BLaER1 (cell line): ENCODE data around the gene EYA4.

Experiments
- H3K27ac ChIP-seq: shearing (Covaris generic); formaldehyde crosslinking; 2 replicates; pipeline ENCODE4 v1.8.1; 2022
- H3K27me3 ChIP-seq: shearing (Covaris generic); formaldehyde crosslinking; 2 replicates; pipeline ENCODE4 v1.8.1; 2022
- H3K36me3 ChIP-seq: shearing (Covaris generic); formaldehyde crosslinking; 2 replicates; pipeline ENCODE4 v1.8.1; 2022
- H3K4me1 ChIP-seq: shearing (Covaris generic); formaldehyde crosslinking; 2 replicates; pipeline ENCODE4 v1.8.1; 2022
- H3K4me2 ChIP-seq: shearing (Covaris generic); formaldehyde crosslinking; 2 replicates; pipeline ENCODE4 v1.8.1; 2022
- H3K4me3 ChIP-seq: shearing (Covaris generic); formaldehyde crosslinking; 2 replicates; pipeline ENCODE4 v1.8.1; 2022
- H3K9ac ChIP-seq: shearing (Covaris generic); formaldehyde crosslinking; 2 replicates; pipeline ENCODE4 v1.8.1; 2022
- H3K9me3 ChIP-seq: shearing (Covaris generic); formaldehyde crosslinking; 2 replicates; pipeline ENCODE4 v1.8.1; 2022
- H4K20me1 ChIP-seq: shearing (Covaris generic); formaldehyde crosslinking; 2 replicates; pipeline ENCODE4 v1.8.1; 2022
- Cebpa-rat ChIP-seq: shearing (Covaris generic); IDR thresholded peaks from 2 replicates; pipeline ENCODE4 v1.8.1; 2022

Gene EYA4

DNA sequence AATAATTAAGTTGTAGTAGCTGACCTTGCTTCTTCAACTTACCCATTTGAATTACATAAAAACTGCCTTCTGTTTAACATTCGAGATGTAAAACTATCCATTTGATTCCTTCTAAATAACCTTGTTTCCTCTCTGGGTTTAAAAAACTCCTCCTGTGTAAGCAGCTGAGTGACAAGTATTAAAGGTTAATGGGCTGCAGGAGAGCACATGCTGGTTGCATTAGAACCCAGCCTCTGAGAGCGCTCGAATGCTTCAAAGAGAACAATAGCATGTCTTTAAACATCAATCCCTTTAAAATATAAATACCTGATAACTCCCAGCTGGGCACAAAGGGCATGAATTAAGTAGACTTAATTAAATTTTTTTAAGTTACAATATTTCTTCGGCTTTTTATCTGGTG lies 215.8 kb downstream of the EYA4 start:
- Histone ChIP-seq H3K27ac (no peak overlapping the region), H3K9me3 (no peaks in the 10 kb centered on the region), H3K4me1 (no peaks in the 10 kb centered on the region), H4K20me1 (no peaks in the 10 kb centered on the region), H3K27me3 (no peaks in the 10 kb centered on the region), H3K4me2 (no peak overlapping the region), H3K4me3 (no peak overlapping the region), H3K9ac (no peak overlapping the region), H3K36me3 (peaks cover 17% of the 10 kb centered on the region; the same call in 1 of the 2 replicates)
- TF ChIP-seq Cebpa-rat: no peak

DNA sequence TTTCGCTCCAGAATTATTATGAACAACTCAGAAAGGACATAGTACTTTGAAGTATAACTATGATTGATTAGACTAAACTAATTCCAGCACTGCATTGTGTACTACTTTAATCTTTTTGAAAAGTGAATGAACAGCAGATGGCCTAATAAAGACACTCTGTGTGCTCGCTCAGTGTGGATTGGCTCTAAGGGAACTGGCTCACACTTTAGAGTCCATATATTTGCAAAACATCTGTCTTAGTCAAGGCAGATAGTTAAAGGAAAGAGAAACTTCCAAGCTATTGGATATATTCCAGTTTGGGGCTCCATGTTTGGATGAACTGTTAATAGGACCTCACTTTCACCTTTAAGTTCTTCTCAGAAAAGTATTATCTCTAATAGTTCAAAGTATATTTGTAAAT lies 218.9 kb downstream of the EYA4 start:
- no peaks in the 10 kb centered on the region for H3K4me1 ChIP-seq

DNA sequence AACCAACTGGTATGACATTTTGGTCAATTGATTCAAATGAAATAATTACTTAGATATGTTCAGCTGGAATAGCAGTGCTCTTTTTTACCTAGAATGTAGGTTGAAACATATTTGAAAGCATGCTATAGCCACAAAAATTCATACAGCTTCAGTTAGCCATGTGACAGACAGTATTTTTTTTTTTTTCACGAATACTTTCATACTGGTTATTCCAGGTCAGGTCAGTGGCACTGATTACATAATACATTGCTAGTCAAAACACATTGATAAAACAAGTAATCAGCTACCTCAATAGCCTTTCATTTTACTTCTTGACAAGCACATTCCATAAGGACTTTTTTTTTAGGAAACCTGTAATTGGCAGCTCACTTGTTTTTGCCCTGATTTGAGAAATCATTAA lies 222.6 kb downstream of the EYA4 start:
- TF ChIP-seq Cebpa-rat: no peak
- no peaks in the 10 kb centered on the region for H4K20me1 ChIP-seq
- no peak overlapping the region for H3K4me2 ChIP-seq
- peaks cover 60% of the 10 kb centered on the region for H3K36me3 ChIP-seq
- H3K9ac ChIP-seq: no peak overlapping the region
- H3K4me3 ChIP-seq: no peak overlapping the region
- no peaks in the 10 kb centered on the region for H3K4me1 ChIP-seq
- no peak overlapping the region for H3K27ac ChIP-seq
- H3K9me3 ChIP-seq: peaks cover 19% of the 10 kb centered on the region
- no peaks in the 10 kb centered on the region for H3K27me3 ChIP-seq

More for the DNA sequence above, 218.9 kb downstream of the EYA4 start:
- no peak for TF ChIP-seq Cebpa-rat
- no peaks in the 10 kb centered on the region for H4K20me1 ChIP-seq
- no peaks in the 10 kb centered on the region for H3K27me3 ChIP-seq
- H3K9me3 ChIP-seq: no peaks in the 10 kb centered on the region
- no peak overlapping the region for H3K27ac ChIP-seq
- no peak overlapping the region for H3K9ac ChIP-seq
- peaks cover 43% of the 10 kb centered on the region for H3K36me3 ChIP-seq
- H3K4me2 ChIP-seq: no peak overlapping the region
- no peak overlapping the region for H3K4me3 ChIP-seq

DNA sequence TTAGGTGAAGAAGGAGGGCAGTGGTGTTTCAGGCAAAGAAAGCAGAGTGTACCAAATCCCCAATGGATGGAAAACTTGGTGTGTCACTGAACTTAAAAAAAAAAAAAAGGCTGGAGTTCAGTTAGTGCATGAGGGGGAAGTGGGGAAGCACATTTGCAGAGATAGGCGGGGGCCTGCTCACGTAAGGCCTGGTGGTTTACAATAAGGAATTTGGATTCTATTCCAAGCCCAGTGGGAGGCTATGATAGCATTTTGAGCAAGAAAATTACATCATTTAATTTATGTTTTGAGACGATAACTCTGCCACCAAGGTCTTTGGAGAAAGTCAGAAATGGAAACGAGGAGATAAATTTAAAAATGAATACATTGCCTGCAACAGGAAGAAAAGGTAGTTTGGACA lies 225.5 kb downstream of the EYA4 start:
- H3K36me3 ChIP-seq: peaks cover 69% of the 10 kb centered on the region
- no peak overlapping the region for H3K4me3 ChIP-seq
- no peak overlapping the region for H3K27ac ChIP-seq
- no peak overlapping the region for H3K9ac ChIP-seq
- H3K27me3 ChIP-seq: no peaks in the 10 kb centered on the region
- peaks cover 28% of the 10 kb centered on the region for H3K9me3 ChIP-seq
- no peaks in the 10 kb centered on the region for H3K4me1 ChIP-seq
- H4K20me1 ChIP-seq: no peaks in the 10 kb centered on the region
- no peak for TF ChIP-seq Cebpa-rat
- no peak overlapping the region for H3K4me2 ChIP-seq

DNA sequence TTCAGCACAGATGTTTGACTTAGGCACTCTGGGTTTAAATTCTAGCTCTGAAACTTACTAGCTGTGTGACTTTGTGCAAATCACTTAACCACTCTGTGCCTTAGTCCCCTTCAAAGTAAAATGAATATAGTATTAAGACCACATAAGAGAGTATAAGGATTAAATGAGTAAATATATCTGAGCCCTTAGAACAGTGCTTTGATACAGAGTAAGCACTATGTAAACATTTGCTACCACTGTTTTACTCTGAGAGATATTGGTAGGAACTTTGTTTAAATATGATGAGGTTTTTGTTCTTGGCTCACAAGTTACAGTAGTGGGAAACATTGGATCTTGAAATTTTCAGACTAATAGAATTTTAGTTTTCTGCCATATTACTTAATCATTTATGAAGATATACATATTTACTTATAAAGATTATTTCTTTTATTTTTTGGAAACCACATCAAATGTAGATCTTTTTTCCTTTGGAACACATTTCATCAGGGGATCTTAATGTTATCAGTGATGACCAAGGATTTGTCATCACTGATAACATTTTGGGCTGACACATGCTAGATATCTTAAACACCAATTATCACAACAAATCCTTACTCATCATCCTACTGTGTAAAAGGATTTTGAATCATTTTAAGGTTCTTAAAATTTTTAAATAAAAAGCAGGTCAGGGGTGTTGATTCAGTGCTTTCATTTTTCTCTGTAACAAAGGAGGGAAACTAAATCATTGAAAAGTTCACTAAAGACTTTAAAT lies 226.2 kb downstream of the EYA4 start:
- H3K4me3 ChIP-seq: no peak overlapping the region
- H4K20me1 ChIP-seq: no peaks in the 10 kb centered on the region
- H3K27me3 ChIP-seq: no peaks in the 10 kb centered on the region
- H3K4me2 ChIP-seq: no peak overlapping the region
- no peak overlapping the region for H3K27ac ChIP-seq
- no peak for TF ChIP-seq Cebpa-rat
- peaks cover 62% of the 10 kb centered on the region for H3K36me3 ChIP-seq
- peaks cover 28% of the 10 kb centered on the region for H3K9me3 ChIP-seq
- no peaks in the 10 kb centered on the region for H3K4me1 ChIP-seq
- H3K9ac ChIP-seq: no peak overlapping the region

DNA sequence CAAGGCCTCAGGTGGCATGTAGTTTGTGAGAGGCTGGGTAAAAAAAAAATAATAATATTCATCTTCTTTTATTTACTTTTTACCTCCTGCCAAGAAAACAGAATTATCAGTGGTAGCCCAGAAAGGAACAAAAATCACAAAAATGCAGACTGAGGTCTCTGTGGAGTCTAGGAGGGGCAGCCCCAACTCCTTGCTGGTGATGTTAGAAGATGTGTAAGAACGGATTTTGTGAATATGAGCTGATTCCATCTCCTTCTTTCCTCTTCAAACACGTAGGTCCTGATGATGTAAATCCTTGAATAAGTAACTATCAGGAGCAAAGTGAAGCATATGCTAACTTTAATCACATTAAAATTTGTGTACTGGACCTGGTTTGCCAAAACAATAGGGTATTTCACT lies 226.8 kb downstream of the EYA4 start:
- Histone ChIP-seq H3K9ac (no peak overlapping the region), H3K4me1 (no peaks in the 10 kb centered on the region), H3K27me3 (no peaks in the 10 kb centered on the region), H3K4me2 (no peak overlapping the region), H3K4me3 (no peak overlapping the region), H4K20me1 (no peaks in the 10 kb centered on the region), H3K36me3 (peaks cover 57% of the 10 kb centered on the region), H3K9me3 (peaks cover 28% of the 10 kb centered on the region), H3K27ac (no peak overlapping the region)
- TF ChIP-seq Cebpa-rat: no peak

DNA sequence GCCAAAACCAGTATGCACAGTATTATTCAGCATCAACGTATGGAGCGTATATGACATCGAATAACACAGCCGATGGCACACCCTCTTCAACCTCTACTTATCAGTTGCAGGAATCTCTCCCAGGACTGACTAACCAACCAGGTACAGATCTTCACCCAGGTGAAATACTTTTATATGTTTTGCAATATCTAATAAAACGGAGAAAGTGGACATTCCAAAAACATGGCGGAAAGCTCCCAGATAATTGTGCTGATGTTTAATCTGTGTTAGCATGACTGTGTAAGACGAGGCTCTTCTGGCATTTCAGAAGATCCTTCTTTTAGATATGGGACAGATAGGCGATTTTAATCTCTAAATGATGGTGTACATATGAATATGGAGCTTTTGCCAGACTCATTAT lies 227.4 kb downstream of the EYA4 start:
- Histone ChIP-seq H3K27me3 (no peaks in the 10 kb centered on the region), H3K4me3 (no peak overlapping the region), H3K9ac (no peak overlapping the region), H3K4me2 (no peak overlapping the region), H4K20me1 (no peaks in the 10 kb centered on the region), H3K9me3 (peaks cover 28% of the 10 kb centered on the region), H3K27ac (no peak overlapping the region), H3K4me1 (no peaks in the 10 kb centered on the region), H3K36me3 (peaks cover 59% of the 10 kb centered on the region)
- no peak for TF ChIP-seq Cebpa-rat

DNA sequence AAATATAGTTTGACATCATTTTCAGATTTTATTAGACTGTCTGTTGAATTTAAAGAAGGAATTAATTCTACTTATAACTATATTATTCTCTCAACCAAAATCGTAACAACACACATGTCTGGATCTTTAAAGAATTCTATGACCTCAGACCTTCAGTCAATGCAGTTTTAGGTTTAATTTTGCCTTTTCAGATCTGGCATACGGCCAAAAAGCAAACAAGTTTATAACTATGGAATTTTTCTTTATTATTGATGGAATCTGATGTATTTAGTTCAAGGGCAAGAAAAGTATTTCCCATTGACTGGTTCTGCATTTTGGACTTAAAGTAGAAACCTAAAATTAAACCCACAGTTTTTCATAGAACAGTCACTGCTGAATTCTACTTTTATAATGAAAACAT lies 233.4 kb downstream of the EYA4 start:
- Histone ChIP-seq H3K4me2 (no peak overlapping the region), H3K27me3 (no peaks in the 10 kb centered on the region), H3K9ac (no peak overlapping the region), H3K4me1 (no peaks in the 10 kb centered on the region), H3K9me3 (peaks cover 2% of the 10 kb centered on the region; the same call in 1 of the 2 replicates), H3K36me3 (peaks cover 55% of the 10 kb centered on the region), H4K20me1 (no peaks in the 10 kb centered on the region), H3K27ac (no peak overlapping the region), H3K4me3 (no peak overlapping the region)
- no peak for TF ChIP-seq Cebpa-rat

DNA sequence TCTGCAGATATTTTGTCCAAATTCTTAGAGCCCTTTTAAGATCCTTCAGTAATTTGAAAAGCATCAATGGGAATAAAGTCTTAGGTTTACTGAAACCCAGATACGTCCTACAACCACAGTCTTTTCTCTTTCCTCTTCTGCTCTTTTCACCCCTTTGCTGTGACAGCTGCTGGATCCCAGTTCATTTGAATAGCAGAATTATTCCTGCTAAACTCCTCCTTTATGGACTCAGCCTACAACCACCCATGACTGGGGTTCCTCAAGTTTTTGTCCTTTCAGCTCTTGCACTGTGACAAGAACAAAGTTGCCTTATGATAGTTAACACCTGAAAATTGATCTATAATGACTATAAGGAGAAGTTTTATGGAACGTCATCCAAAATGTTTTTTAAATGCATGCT lies 237.5 kb downstream of the EYA4 start:
- H3K4me1 ChIP-seq: no peaks in the 10 kb centered on the region
- no peaks in the 10 kb centered on the region for H3K27me3 ChIP-seq
- no peak overlapping the region for H3K9ac ChIP-seq
- no peak overlapping the region for H3K4me2 ChIP-seq
- peaks cover 74% of the 10 kb centered on the region for H3K36me3 ChIP-seq
- H3K9me3 ChIP-seq: no peaks in the 10 kb centered on the region
- H3K27ac ChIP-seq: no peak overlapping the region
- TF ChIP-seq Cebpa-rat: no peak
- no peak overlapping the region for H3K4me3 ChIP-seq
- H4K20me1 ChIP-seq: no peaks in the 10 kb centered on the region

DNA sequence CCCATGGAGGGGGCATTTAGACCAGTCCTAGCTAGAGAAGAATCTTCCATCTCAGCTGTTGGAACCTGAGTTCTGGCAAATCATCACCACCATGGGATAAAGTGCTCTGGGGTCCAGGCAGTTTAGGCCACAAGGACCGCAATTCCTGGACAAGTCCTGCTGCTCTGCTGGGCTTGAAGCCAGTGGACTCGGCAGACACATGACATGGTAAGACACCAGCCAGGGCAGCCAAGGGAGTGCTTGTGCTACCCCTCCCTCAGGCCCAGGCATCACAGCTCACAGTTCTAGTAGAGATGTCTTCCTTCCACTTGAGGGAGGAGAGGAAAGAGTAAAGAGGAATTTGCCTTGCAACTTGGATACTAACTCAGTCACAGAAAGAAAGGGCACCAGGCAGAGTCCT lies 246.0 kb downstream of the EYA4 start:
- Histone ChIP-seq H3K36me3 (peaks cover 73% of the 10 kb centered on the region), H3K4me2 (no peak overlapping the region), H3K9ac (no peak overlapping the region), H3K9me3 (peaks cover 36% of the 10 kb centered on the region; the same call in 1 of the 2 replicates), H3K4me3 (no peak overlapping the region), H4K20me1 (no peaks in the 10 kb centered on the region), H3K27ac (no peak overlapping the region), H3K27me3 (no peaks in the 10 kb centered on the region), H3K4me1 (peaks cover 10% of the 10 kb centered on the region; the same call in 1 of the 2 replicates)
- TF ChIP-seq Cebpa-rat: no peak
